GM12865 (cell line): Measurements from ENCODE around the gene D2HGDH.

Source experiments
- DNase-seq: peaks from one replicate; pipeline ENCODE4 v3.0.0; 2010; ENCODE audit warnings: low read depth
- H3K4me3 ChIP-seq: 2 replicates; pipeline ENCODE4 v1.5.1; 2011; ENCODE audit warnings: mild to moderate bottlenecking, low read depth, low read length, control low read depth
- TF ChIP-seq, protein P1 (sequence below): IDR thresholded peaks from 2 replicates; pipeline ENCODE4 v1.5.1; 2011; ENCODE audit warnings: low read length, control low read depth, low read depth, inconsistent platforms; ENCODE audit not compliant: insufficient read depth; ENCODE audit errors: missing control alignments

D2HGDH gene

DNA sequence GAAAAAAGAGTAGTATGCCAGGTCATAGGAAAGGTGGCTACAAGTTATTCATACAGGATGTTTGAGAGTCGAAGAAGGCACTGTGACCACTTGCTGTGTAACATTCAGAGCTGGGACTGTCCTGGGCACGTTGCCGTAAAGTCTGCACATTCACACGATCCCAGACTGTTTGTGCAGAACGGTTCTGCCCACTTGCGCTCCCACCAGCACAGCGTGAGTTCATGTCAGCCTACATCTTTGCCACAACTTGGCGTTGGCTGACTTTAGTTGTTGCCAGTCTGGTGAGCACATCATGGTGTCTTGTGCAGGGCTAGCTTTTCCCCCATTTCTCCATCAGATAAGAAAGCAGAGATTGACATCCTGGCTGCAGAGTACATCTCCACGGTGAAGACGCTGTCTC, 25.6 kb upstream of the D2HGDH start:
- DNase-seq, result no peak
- TF ChIP-seq, protein P1, sequence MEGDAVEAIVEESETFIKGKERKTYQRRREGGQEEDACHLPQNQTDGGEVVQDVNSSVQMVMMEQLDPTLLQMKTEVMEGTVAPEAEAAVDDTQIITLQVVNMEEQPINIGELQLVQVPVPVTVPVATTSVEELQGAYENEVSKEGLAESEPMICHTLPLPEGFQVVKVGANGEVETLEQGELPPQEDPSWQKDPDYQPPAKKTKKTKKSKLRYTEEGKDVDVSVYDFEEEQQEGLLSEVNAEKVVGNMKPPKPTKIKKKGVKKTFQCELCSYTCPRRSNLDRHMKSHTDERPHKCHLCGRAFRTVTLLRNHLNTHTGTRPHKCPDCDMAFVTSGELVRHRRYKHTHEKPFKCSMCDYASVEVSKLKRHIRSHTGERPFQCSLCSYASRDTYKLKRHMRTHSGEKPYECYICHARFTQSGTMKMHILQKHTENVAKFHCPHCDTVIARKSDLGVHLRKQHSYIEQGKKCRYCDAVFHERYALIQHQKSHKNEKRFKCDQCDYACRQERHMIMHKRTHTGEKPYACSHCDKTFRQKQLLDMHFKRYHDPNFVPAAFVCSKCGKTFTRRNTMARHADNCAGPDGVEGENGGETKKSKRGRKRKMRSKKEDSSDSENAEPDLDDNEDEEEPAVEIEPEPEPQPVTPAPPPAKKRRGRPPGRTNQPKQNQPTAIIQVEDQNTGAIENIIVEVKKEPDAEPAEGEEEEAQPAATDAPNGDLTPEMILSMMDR, result no peak
- H3K4me3 ChIP-seq, result no peak overlapping the region

DNA sequence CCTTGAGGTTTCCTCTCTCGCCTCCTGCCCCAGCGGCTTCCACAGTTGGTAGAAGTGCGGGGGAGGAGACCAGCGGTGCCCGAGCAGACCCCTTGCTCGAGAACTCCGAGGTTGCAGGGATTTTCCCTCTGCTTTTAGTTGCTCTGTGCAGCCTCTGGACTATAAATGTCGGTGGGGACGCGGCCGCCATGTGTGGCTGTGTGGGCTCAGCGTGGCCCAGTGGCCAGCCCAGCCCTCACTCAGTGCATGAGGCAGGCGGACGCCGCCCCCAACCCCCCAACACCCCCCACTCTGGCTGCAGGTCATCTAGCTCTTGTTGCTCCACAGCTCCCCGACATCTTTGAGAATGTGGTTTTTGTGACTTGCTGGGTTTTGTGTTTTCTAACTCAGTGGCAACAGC, 15.3 kb upstream of the D2HGDH start:
- TF ChIP-seq, protein P1, result no peak
- no peak for DNase-seq
- H3K4me3 ChIP-seq, result no peak overlapping the region

DNA sequence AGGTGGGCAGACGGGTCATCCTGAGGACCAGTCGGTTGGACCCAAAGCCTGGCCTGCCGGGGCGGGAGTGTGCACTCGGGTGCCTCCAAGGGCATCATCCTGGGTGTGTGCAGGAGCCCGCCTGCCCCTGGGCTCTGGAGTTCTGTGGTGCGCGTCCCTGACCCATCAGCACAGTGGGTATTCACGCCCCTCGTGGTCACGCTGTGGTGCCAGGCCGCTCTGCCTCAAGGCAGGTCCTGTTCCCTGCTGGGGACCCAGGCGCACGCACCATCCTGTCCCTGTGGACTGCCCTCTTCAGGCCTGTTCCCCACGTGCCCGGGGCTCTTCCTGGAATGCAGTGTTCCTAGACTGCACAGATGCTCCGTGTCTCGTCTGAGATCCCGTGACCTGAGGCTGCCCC, 14.3 kb upstream of the D2HGDH start:
- TF ChIP-seq, protein P1, result no peak
- H3K4me3 ChIP-seq, result no peak overlapping the region
- DNase-seq, result no peak

DNA sequence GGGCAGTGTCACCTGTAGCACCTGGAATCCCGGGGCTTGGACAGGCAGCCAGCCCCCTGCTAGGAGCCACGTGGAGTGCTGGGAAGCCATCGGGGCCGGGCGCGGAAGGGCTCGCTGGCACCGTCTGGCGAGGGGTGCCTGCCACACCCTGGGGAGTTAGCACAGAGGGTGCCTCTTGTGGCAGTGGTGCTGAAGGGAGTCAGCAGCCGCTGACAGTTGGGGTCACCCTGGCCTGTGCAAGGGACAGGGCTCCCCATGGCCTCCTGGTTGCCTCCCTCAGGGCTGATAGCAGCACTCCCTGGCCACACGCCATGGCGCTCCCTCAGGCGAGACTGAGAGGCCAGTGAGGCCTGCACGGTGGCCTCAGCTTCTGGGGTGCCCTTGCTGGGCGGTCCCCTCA, 13.9 kb upstream of the D2HGDH start:
- no peak for DNase-seq
- H3K4me3 ChIP-seq, result no peak overlapping the region
- TF ChIP-seq, protein P1, result no peak

DNA sequence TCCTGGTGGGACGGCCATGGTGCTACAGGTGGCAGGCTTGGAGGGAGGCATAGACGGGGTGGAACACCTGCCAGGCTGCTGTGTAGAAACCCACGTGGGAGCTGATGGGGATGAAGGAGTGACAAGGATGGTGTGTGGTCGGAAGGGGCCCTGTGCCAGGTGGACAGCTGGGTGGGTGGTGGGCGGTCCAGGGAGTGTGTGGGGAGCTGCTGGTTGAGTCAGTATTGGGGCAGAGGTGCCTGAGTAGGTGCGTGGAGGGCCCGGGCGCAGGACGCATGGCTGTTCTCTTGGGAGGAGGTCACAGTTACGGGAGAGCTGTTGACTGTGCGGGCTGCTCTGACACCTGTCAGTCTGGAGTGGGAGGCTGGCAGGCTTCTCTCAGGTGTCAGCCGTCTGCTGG, 12.6 kb upstream of the D2HGDH start:
- no peak overlapping the region for H3K4me3 ChIP-seq
- TF ChIP-seq, protein P1, result no peak
- DNase-seq, result no peak

DNA sequence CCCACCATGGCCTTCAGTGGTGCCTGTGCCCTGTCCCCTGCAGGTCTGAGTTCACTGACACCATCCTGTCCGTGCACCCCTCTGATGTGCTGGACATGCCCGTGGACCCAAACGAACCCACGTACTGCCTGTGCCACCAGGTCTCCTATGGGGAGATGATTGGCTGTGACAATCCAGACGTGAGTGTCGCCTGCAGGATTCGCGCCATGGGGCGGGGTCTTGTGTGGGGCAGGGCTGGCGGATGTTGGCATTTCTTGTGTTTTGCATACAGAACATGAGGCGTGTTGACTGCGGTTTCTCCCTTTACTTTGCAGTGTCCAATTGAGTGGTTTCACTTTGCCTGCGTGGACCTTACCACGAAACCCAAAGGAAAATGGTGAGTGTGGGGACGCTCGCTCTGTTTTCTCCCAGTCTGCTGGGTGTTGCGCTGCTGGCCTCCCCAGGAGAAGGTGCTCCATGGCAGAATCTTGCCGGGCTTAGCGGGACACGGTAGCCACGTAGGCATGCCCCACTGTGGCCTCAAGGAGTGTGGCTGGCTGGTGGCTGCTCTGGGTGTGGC, 11.5 kb upstream of the D2HGDH start:
- no peak for DNase-seq
- TF ChIP-seq, protein P1, result no peak
- H3K4me3 ChIP-seq, result no peak overlapping the region

DNA sequence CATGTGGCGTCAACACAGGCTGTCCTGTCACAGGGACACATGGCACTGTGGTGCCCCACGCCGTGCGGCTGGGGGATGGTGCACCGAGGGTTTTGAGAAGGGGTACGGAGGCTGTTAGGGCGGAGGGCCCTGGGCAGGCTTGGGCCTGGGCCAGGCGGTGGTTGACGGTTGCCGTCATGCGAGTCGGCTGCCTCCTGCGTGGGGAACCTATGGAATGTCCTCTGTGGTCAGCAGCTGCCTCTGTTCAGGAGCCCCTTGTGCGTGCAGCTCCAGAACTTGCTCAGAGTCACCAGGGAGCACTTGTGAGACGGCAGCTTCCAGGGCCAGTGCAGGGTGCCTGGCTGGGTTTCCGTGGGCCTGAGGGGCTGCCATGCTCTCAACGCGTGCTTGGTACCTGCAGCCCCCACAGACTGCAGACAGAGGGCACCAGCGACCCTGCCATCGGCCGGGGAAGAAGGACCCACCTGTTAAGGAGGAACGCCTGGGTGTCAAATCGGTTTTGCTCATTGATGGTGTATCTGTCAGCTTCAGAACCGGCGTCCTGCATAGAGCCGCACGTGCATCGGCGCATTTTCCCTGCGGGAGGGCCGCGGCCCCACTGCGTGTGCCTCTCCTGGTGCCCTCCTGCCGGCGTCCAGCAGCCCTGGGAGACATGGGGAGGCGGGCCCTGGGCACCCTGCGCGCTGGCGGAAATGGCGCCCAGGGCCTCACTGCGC, 10.0 kb upstream of the D2HGDH start:
- H3K4me3 ChIP-seq, result no peak overlapping the region
- no peak for DNase-seq
- TF ChIP-seq, protein P1, result no peak
